ENCODE results near the gene NHSL1. TPM values are rescaled to one million over a fixed set of nuclear protein-coding genes. Genes with fewer than 3 reads are reported as not detected.
A peak's percentile ranks its signal among the peaks of the same experiment; 100 is the strongest.

The NHSL1 gene
- total RNA-seq, 2 experiments from 2014 or later, result 2.7 to 10.6 TPM

DNA sequence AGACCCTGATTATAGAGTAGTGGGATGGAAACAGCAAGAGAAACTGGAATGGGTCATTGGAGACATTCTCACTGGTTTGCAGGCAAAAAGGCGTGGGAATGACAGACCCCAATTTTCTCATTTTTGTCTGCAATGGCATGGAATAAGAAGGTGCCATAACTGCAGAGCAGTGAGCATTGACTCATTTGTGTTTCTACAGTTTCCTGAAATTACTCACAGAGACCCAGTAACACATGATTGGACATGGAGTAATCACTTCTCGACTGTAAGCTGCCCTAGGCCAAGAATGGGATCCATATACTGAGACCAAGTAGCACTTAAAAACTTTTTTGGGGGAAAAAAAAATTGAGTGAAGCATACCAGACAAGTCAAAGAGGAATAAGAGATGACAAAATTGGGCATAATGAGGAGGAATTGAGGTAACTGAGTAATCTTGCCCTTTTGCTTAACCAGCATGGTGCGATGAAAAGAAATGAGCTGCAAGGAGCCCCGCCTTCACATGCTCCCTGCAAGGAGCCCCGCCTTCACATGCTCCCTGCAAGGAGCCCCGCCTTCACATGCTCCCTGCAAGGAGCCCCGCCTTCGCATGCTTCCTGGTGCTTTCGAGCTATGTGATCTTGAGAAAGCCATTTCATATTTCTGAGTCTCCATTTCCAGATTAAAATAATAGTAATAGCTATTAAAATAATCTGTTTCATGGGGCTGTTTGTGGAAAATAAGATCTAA is 44.1 kb downstream of the NHSL1 start:
- no peak for DNase-seq (ENCODE audit: low spot score)
- ChIA-PET POLR2A (interaction anchor here (0.7 to 1.6 kb wide), 13 partner anchors 9 to 45 kb away, joined by 3 to 10 read pairs (median 3); partner anchors contain the start of gene NHSL1), CTCF (ENCODE audit: unreplicated experiment) (interaction anchor here (0.6 to 0.9 kb wide), 2 partner anchors 54 to 176 kb away, joined by 3 to 4 read pairs; no protein-coding TSS in a partner anchor)
- Histone ChIP-seq H3K9me3 (ENCODE audit: low read length) (no peaks in the 10 kb centered on the region), H3K27ac (ENCODE audit: low read depth, low read length, poor library complexity, severe bottlenecking) (no peak overlapping the region), H3K79me2 (ENCODE audit: insufficient read depth, low read depth, low read length) (no peaks in the 10 kb centered on the region), H3K4me3 (ENCODE audit: low read depth, low read length, poor library complexity, severe bottlenecking) (no peak overlapping the region), H3K36me3 (ENCODE audit: insufficient read depth, low read length) (no peaks in the 10 kb centered on the region), H3K4me2 (ENCODE audit: low read length) (peak overlapping the region; percentile 62; the same call in 1 of the 2 replicates), H4K20me1 (ENCODE audit: insufficient read depth, low read length) (no peaks in the 10 kb centered on the region), H3K9me2 (ENCODE audit: insufficient read depth, low read length) (no peaks in the 10 kb centered on the region), H2AFZ (ENCODE audit: low read length) (no peak overlapping the region), H3K4me1 (ENCODE audit: insufficient read depth, low read length, poor library complexity, severe bottlenecking) (peaks cover 19% of the 10 kb centered on the region)
- TF ChIP-seq EZH2phosphoT487 (IDR thresholded peaks at IDR 0.05; ENCODE audit: borderline replicate concordance, low read depth, low read length), result no peak
- BruUV-seq (replicated peaks), result no TSS peak
- intact Hi-C loops (cut with micrococcal nuclease; ENCODE audit: unreplicated experiment), result no loop called here

DNA sequence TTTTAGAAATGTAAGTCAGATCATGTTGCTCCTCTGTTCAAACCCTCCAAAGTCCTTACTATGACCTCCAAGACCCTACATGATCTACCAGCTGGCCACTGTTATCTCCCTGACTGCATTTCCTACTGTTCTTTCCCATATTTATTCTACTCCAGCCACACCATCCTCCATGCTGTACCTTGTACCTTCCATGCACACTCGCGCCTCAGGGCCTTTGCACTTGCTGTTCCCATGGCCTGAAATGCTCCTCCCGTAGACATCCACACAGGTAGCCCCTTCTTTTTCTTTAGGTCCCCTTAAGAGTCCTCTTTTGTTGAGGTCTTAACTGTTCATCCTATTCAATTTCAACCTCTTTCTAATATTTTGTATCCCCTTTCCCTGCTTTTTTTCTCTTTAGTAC is 48.3 kb downstream of the NHSL1 start:
- BruUV-seq (replicated peaks), result no TSS peak
- Histone ChIP-seq H3K27ac (ENCODE audit: low read depth, low read length, poor library complexity, severe bottlenecking) (no peak overlapping the region), H4K20me1 (ENCODE audit: insufficient read depth, low read length) (no peaks in the 10 kb centered on the region), H3K9me2 (ENCODE audit: insufficient read depth, low read length) (no peaks in the 10 kb centered on the region), H3K4me1 (ENCODE audit: insufficient read depth, low read length, poor library complexity, severe bottlenecking) (peaks cover 8% of the 10 kb centered on the region), H3K79me2 (ENCODE audit: insufficient read depth, low read depth, low read length) (no peaks in the 10 kb centered on the region), H2AFZ (ENCODE audit: low read length) (no peak overlapping the region), H3K36me3 (ENCODE audit: insufficient read depth, low read length) (no peaks in the 10 kb centered on the region), H3K4me3 (ENCODE audit: low read depth, low read length, poor library complexity, severe bottlenecking) (no peak overlapping the region), H3K9me3 (ENCODE audit: low read length) (no peaks in the 10 kb centered on the region), H3K4me2 (ENCODE audit: low read length) (no peak overlapping the region)
- TF ChIP-seq, protein P1, sequence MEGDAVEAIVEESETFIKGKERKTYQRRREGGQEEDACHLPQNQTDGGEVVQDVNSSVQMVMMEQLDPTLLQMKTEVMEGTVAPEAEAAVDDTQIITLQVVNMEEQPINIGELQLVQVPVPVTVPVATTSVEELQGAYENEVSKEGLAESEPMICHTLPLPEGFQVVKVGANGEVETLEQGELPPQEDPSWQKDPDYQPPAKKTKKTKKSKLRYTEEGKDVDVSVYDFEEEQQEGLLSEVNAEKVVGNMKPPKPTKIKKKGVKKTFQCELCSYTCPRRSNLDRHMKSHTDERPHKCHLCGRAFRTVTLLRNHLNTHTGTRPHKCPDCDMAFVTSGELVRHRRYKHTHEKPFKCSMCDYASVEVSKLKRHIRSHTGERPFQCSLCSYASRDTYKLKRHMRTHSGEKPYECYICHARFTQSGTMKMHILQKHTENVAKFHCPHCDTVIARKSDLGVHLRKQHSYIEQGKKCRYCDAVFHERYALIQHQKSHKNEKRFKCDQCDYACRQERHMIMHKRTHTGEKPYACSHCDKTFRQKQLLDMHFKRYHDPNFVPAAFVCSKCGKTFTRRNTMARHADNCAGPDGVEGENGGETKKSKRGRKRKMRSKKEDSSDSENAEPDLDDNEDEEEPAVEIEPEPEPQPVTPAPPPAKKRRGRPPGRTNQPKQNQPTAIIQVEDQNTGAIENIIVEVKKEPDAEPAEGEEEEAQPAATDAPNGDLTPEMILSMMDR (conservative IDR thresholded peaks at IDR 0.05; ENCODE audit: low read length), result no peak
- TF ChIP-seq EZH2phosphoT487 (IDR thresholded peaks at IDR 0.05; ENCODE audit: borderline replicate concordance, low read depth, low read length), result no peak
- ChIA-PET CTCF (ENCODE audit: unreplicated experiment) (no interaction called here), POLR2A (interaction anchor here (1.2 kb wide), 1 partner anchor 13 kb away, joined by 3 read pairs; no protein-coding TSS in a partner anchor)
- intact Hi-C loops (cut with micrococcal nuclease; ENCODE audit: unreplicated experiment), result no loop called here
- DNase-seq (ENCODE audit: low spot score), result no peak

DNA sequence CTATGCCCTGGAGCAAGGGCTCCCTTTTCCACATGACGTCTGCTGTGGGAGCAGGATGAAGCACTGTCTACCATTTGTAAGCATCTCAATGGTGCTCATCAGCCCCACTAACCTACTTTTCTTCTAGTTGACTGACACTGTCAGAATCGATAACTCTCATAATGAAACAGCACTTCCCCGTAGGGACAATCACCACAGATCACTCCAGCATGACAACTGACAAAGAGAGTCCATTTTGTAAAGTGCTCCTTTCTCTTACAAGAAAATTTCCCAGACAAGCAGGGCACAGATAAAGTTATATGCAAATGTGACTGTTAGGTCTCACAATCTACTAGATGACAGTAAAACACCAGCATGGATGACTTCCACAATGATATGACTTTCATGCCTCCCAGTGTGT is 48.8 kb downstream of the NHSL1 start:
- no peak overlapping the region for H3K4me2 ChIP-seq (ENCODE audit: low read length)
- no peak overlapping the region for H2AFZ ChIP-seq (ENCODE audit: low read length)
- H3K36me3 ChIP-seq (ENCODE audit: insufficient read depth, low read length), result no peaks in the 10 kb centered on the region
- TF ChIP-seq EZH2phosphoT487 (IDR thresholded peaks at IDR 0.05; ENCODE audit: borderline replicate concordance, low read depth, low read length), result no peak
- TF ChIP-seq, protein P1 (conservative IDR thresholded peaks at IDR 0.05; ENCODE audit: low read length), result no peak
- H4K20me1 ChIP-seq (ENCODE audit: insufficient read depth, low read length), result no peaks in the 10 kb centered on the region
- no TSS peak for BruUV-seq (replicated peaks)
- H3K9me2 ChIP-seq (ENCODE audit: insufficient read depth, low read length), result no peaks in the 10 kb centered on the region
- POLR2A ChIA-PET, result interaction anchor here (1.4 kb wide), 1 partner anchor 17 kb away, joined by 3 read pairs; no protein-coding TSS in a partner anchor
- DNase-seq (ENCODE audit: low spot score), result no peak
- no peaks in the 10 kb centered on the region for H3K9me3 ChIP-seq (ENCODE audit: low read length)
- H3K27ac ChIP-seq (ENCODE audit: low read depth, low read length, poor library complexity, severe bottlenecking), result no peak overlapping the region
- H3K4me3 ChIP-seq (ENCODE audit: low read depth, low read length, poor library complexity, severe bottlenecking), result no peak overlapping the region
- H3K79me2 ChIP-seq (ENCODE audit: insufficient read depth, low read depth, low read length), result no peaks in the 10 kb centered on the region
- intact Hi-C loops (cut with micrococcal nuclease; ENCODE audit: unreplicated experiment), result no loop called here
- CTCF ChIA-PET (ENCODE audit: unreplicated experiment), result no interaction called here
- peaks cover 2% of the 10 kb centered on the region for H3K4me1 ChIP-seq (ENCODE audit: insufficient read depth, low read length, poor library complexity, severe bottlenecking)
